ENCODE measurements around the gene SLC13A3. TPM values are rescaled to one million over a fixed set of nuclear protein-coding genes. Genes with fewer than 3 reads are reported as not detected.

The SLC13A3 gene
- total RNA-seq, 1 experiment from 2014 or later = 17.5 TPM

DNA sequence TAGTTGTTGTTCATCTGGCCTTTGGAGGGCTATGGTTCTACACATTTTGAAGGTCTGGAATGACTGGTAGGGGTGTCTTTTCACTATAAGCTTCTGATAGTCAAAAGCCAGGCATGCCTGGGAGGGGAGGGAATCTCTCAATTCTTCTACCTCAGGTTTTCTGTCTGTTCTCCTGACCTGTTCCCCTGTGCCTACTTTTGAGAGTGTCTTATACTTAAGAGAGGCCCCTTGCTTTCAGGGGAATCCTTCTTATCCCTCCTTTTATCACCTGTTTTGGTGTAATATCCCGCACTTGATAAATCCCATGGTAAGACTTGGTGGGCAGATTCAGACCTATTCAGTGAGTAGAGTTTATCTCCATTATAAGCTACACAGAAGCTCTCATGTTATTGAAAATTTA, 10.4 kb upstream of the SLC13A3 start:
- H3K4me3 Mint-ChIP-seq = no peak overlapping the region
- Histone ChIP-seq H3K56ac (ENCODE audit: insufficient read length, low read depth, low read length) (no peak overlapping the region), H2AK5ac (ENCODE audit: insufficient read length, low read length) (no peak overlapping the region), H2BK20ac (ENCODE audit: low read depth, low read length, poor library complexity, severe bottlenecking) (no peak overlapping the region), H3K4ac (ENCODE audit: low read depth, low read length) (no peak overlapping the region), H3K4me2 (ENCODE audit: insufficient read depth, insufficient read length, low read length) (no peak overlapping the region), H3K9ac (ENCODE audit: extremely low read depth, insufficient read length, low read length) (no peak overlapping the region), H2BK120ac (ENCODE audit: low read depth, low read length, poor library complexity, severe bottlenecking) (no peak overlapping the region), H3K27ac (ENCODE audit: insufficient read length, low read depth, low read length) (no peak overlapping the region), H3K9me3 (ENCODE audit: control insufficient read depth, low read depth, low read length) (no peaks in the 10 kb centered on the region), H3K18ac (ENCODE audit: insufficient read length, low read depth, low read length) (no peak overlapping the region), H4K8ac (replicated peaks; ENCODE audit: insufficient read length, low read depth, low read length) (no peak overlapping the region), H3K27me3 (ENCODE audit: insufficient read depth, low read length) (no peaks in the 10 kb centered on the region), H3K23me2 (ENCODE audit: insufficient read length, low read depth, low read length, poor library complexity, severe bottlenecking) (no peaks in the 10 kb centered on the region), H3T11ph (ENCODE audit: low read length) (no peak overlapping the region), H3K23ac (ENCODE audit: insufficient read length, low read depth, low read length) (no peak overlapping the region), H4K5ac (ENCODE audit: insufficient read length, low read depth, low read length) (no peak overlapping the region), H3K79me1 (ENCODE audit: insufficient read depth, low read depth, low read length, poor library complexity, severe bottlenecking) (no peaks in the 10 kb centered on the region), H3K14ac (ENCODE audit: insufficient read depth, low read length) (no peak overlapping the region), H2AFZ (ENCODE audit: low read length) (no peak overlapping the region), H3K4me1 (ENCODE audit: insufficient read depth, low read length) (no peaks in the 10 kb centered on the region), H3K79me2 (ENCODE audit: insufficient read depth, low read length) (no peaks in the 10 kb centered on the region), H2BK5ac (ENCODE audit: insufficient read length, low read length) (no peak overlapping the region), H4K91ac (ENCODE audit: insufficient read length, low read depth, low read length) (no peak overlapping the region), H4K20me1 (ENCODE audit: control insufficient read depth, insufficient read depth, insufficient read length) (no peaks in the 10 kb centered on the region), H2BK15ac (ENCODE audit: low read depth, low read length) (no peak overlapping the region), H2BK12ac (ENCODE audit: insufficient read length, low read depth, low read length) (no peak overlapping the region)
- TF ChIP-seq, protein P1, sequence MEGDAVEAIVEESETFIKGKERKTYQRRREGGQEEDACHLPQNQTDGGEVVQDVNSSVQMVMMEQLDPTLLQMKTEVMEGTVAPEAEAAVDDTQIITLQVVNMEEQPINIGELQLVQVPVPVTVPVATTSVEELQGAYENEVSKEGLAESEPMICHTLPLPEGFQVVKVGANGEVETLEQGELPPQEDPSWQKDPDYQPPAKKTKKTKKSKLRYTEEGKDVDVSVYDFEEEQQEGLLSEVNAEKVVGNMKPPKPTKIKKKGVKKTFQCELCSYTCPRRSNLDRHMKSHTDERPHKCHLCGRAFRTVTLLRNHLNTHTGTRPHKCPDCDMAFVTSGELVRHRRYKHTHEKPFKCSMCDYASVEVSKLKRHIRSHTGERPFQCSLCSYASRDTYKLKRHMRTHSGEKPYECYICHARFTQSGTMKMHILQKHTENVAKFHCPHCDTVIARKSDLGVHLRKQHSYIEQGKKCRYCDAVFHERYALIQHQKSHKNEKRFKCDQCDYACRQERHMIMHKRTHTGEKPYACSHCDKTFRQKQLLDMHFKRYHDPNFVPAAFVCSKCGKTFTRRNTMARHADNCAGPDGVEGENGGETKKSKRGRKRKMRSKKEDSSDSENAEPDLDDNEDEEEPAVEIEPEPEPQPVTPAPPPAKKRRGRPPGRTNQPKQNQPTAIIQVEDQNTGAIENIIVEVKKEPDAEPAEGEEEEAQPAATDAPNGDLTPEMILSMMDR (conservative IDR thresholded peaks at IDR 0.05) = no peak
- WGBS (ENCODE audit: extremely low coverage, insufficient read length, low lambda C conversion rate) = no CpG with 5 or more reads among the region's 1 CpG
- H3K27ac Mint-ChIP-seq = no peak overlapping the region
- peaks cover 4 to 5% of the 10 kb centered on the region in 2 experiments; a peak in 2 of 4 replicates for H3K4me1 Mint-ChIP-seq
- no peaks in the 10 kb centered on the region for H3K27me3 Mint-ChIP-seq (ENCODE audit: low read depth)
- H3K36me3 Mint-ChIP-seq (ENCODE audit: insufficient read depth in 1 of 3, low read depth in 3 of 3) = peaks cover 14 to 38% (median 28%) of the 10 kb centered on the region in 3 experiments
- H3K9me3 Mint-ChIP-seq = peaks cover 13% of the 10 kb centered on the region in 2 experiments
- no peak for DNase-seq

Data from H9 (cell line).